Esophagus squamous epithelium (tissue), 5 donors: ENCODE data around the gene MTG2. TPM values are rescaled to one million over a fixed set of nuclear protein-coding genes. Genes with fewer than 3 reads are reported as not detected.

Experiments
- DNase-seq: peaks from one replicate; lab custom pipeline; 2025; lab: John Stamatoyannopoulos, UW
- H3K27ac ChIP-seq, 4 donors: fragments of 200-600 bp; sonication (generic); one replicate each; pipeline ENCODE4 v1.5.1; 2016 to 2019; ENCODE audit warnings: mild to moderate bottlenecking in 1 of 4
- H3K27me3 ChIP-seq, 4 donors: fragments of 200-600 bp; sonication (generic); 1 replicate in 3 of 4; 2 replicates in 1 of 4; pipeline versions ENCODE4 v1.5.1 to v1.6.0; 2017 to 2021; ENCODE audit warnings: antibody characterized with exemption in 1 of 4
- H3K36me3 ChIP-seq, 3 donors: fragments of 200-600 bp; sonication (generic); one replicate each; pipeline ENCODE4 v1.5.1; 2016 to 2019
- H3K4me1 ChIP-seq, 3 donors: fragments of 200-600 bp; sonication (generic); one replicate each; pipeline ENCODE4 v1.5.1; 2017 to 2019
- H3K4me3 ChIP-seq, 4 donors: fragments of 200-600 bp; sonication (generic); 1 replicate in 3 of 4; 2 replicates in 1 of 4; pipeline ENCODE4 v1.5.1; 2016 to 2019; ENCODE audit warnings: mild to moderate bottlenecking in 2 of 4, moderate library complexity in 1 of 4
- H3K9me3 ChIP-seq, 3 donors: fragments of 200-600 bp; sonication (generic); one replicate each; pipeline ENCODE4 v1.5.1; 2016 to 2019
- POLR2A ChIP-seq, 4 donors: fragments of 450-650 bp; IDR thresholded peaks; one replicate each; pipeline ENCODE4 v1.6.1; 2017; ENCODE audit warnings: antibody characterized with exemption in 4 of 4, mild to moderate bottlenecking in 4 of 4, moderate library complexity in 3 of 4
- WGBS, 2 donors: methylation state at CpG; one replicate each; pipeline ENCODE4 v1.1.5; 2018; 5-methylcytosine and 5-hydroxymethylcytosine counted together
- intact Hi-C: fragments of 100-400 bp; cut with DNase I; formaldehyde crosslinking; loops from one replicate; pipeline ENCODE4 v1.15.0; 2022
- total RNA-seq, 4 donors: library from RNA; depleted of rRNA; stranded (reverse); fragments of >200 nt; gene quantifications; one replicate each; pipeline ENCODE4 v1.1.0, GENCODE V29; 2016
- TF ChIP-seq, protein P1 (sequence below), 6 experiments: fragments of 450-650 bp in 4 of 6; fragments of 200-600 bp in 2 of 6; sonication (generic) in 2 of 6; IDR thresholded peaks; one replicate each; pipeline ENCODE4 v1.5.1; 2016 to 2019; ENCODE audit warnings: antibody characterized with exemption in 6 of 6, mild to moderate bottlenecking in 4 of 6, moderate library complexity in 4 of 6
- donor health status: DM: yes; HTN: yes; CAD: no.

The MTG2 gene
- total RNA-seq, 4 donors from 2014 or later = 17.4 to 25.5 (median 21.7) TPM

DNA sequence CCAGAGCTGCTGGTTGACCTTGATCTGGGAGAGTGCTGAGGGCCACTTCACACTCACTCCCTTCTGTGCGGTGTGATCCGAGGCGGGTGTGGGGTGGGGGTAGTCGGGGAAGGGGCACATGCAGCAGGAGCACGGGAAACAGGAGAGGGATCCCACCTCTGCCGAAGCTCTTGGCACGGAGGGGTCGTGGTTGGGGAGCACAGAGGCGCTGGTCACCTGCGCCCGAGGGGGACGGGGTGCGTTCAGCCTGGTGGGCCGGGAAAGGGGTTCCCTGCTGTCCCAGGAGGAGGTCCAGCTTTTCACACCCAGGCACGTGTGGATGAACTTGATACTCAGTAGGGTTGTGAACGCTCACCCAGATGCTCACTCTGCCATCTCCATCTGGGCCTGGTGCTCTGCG lies 22.0 kb upstream of the MTG2 start:
- 86 to 98% methylated on average over 6 to 11 of the region's 17 CpGs for WGBS, 2 donors
- H3K4me1 ChIP-seq = peaks cover 10 to 53% (median 21%) of the 10 kb centered on the region in 3 donors
- intact Hi-C loops = no loop called here
- no peak for DNase-seq
- peak overlapping the region in 3 of 4 donors; percentile 31 to 65 (median 56) for H3K27ac ChIP-seq
- TF ChIP-seq POLR2A (IDR thresholded peaks at IDR 0.05) = no peak
- TF ChIP-seq, protein P1, sequence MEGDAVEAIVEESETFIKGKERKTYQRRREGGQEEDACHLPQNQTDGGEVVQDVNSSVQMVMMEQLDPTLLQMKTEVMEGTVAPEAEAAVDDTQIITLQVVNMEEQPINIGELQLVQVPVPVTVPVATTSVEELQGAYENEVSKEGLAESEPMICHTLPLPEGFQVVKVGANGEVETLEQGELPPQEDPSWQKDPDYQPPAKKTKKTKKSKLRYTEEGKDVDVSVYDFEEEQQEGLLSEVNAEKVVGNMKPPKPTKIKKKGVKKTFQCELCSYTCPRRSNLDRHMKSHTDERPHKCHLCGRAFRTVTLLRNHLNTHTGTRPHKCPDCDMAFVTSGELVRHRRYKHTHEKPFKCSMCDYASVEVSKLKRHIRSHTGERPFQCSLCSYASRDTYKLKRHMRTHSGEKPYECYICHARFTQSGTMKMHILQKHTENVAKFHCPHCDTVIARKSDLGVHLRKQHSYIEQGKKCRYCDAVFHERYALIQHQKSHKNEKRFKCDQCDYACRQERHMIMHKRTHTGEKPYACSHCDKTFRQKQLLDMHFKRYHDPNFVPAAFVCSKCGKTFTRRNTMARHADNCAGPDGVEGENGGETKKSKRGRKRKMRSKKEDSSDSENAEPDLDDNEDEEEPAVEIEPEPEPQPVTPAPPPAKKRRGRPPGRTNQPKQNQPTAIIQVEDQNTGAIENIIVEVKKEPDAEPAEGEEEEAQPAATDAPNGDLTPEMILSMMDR (IDR thresholded peaks at IDR 0.05) = no peak
- no peaks in the 10 kb centered on the region for H3K27me3 ChIP-seq
- peaks cover 20 to 73% (median 31%) of the 10 kb centered on the region in 3 donors for H3K36me3 ChIP-seq
- no peak overlapping the region for H3K4me3 ChIP-seq
- H3K9me3 ChIP-seq = no peaks in the 10 kb centered on the region

DNA sequence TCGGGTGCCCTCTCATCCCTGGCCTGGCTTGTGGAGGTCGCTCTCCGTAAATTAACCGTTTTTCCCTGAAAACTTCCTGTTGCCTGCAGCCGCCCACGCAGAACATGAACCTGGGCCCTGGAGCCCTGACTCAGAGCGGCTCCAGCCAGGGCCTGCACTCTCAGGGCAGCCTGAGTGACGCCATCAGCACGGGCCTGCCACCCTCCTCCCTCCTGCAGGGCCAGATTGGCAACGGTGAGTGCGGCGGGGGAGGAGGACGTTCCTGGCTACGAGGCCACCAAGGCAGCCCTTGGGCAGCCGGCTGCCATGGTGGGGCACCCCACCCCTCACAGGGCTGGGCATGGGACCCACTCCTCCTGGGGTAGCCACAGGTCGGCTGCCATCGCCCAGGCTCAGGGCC lies 21.5 kb upstream of the MTG2 start:
- TF ChIP-seq, protein P1 (IDR thresholded peaks at IDR 0.05) = no peak
- TF ChIP-seq POLR2A (IDR thresholded peaks at IDR 0.05) = no peak
- WGBS, 2 donors = 55% methylated on average over 4 of the region's 17 CpGs; no CpG with 5 or more reads in 1 of the 2 donors
- peak overlapping the region; percentile 26 to 65 (median 44) for H3K27ac ChIP-seq
- no peak for DNase-seq
- intact Hi-C loops = no loop called here
- peaks cover 20 to 73% (median 31%) of the 10 kb centered on the region in 3 donors for H3K36me3 ChIP-seq
- H3K9me3 ChIP-seq = no peaks in the 10 kb centered on the region
- H3K27me3 ChIP-seq = no peaks in the 10 kb centered on the region
- H3K4me1 ChIP-seq = peaks cover 10 to 48% (median 21%) of the 10 kb centered on the region in 3 donors
- no peak overlapping the region for H3K4me3 ChIP-seq

DNA sequence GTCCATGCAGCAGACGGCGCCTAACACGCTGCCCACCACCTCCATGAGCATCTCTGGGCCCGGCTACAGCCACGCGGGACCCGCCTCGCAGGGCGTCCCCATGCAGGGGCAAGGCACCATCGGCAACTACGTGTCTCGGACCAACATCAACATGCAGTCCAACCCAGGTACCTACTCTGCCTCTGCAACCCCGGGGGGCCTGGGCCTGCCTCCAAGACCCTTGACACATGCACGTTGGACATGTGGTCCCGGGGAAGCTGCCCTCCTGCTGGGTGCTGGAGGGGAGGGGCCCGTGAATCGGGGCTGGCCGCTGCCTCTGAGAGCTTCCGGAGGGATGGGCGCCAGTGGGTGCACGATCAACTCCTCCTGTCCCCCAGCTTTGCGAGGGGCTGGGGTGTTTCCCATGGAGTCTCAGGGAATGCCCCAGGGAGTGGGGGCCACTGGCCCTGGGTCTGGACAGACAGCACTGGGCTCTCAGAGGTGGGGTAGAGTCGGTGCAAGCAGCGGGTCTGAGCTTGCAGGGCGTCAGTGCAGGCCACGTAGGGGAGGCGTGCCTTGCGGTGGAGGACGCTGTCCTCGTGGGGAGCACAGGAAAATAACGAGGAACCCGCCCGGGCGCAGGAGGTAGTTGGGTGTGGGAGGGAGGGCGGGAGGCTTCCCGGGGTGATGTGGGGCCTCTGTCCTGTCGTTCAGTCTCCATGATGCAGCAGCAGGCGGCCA lies 19.9 kb upstream of the MTG2 start:
- Histone ChIP-seq H3K27ac (no peak overlapping the region), H3K36me3 (peaks cover 20 to 88% (median 37%) of the 10 kb centered on the region in 3 donors), H3K4me1 (peaks cover 0 to 32% (median 15%) of the 10 kb centered on the region in 3 donors), H3K9me3 (no peaks in the 10 kb centered on the region), H3K4me3 (no peak overlapping the region), H3K27me3 (no peaks in the 10 kb centered on the region)
- intact Hi-C loops = no loop called here
- TF ChIP-seq, protein P1 (IDR thresholded peaks at IDR 0.05) = no peak
- no peak for TF ChIP-seq POLR2A (IDR thresholded peaks at IDR 0.05)
- WGBS, 2 donors = 93 to 95% methylated on average over 3 to 4 of the region's 38 CpGs
- no peak for DNase-seq

DNA sequence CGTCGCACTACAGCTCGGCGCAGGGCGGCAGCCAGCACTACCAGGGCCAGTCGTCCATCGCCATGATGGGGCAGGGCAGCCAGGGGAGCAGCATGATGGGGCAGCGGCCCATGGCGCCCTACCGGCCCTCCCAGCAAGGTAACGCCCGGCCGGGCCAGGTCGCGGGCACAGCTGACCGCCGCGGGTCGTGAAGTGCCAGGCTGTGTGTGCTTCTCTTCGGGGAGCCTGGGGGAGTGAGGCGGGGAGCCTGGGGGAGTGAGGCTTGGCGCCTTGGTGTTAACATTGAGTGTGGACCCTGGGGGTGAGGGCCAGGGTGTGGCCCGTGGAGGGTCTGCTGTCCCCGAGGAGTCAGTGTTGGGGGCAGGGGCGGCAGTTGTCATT lies 19.4 kb upstream of the MTG2 start:
- Histone ChIP-seq H3K4me1 (peaks cover 0 to 32% (median 15%) of the 10 kb centered on the region in 3 donors), H3K36me3 (peaks cover 20 to 92% (median 39%) of the 10 kb centered on the region in 3 donors), H3K27me3 (no peaks in the 10 kb centered on the region), H3K9me3 (no peaks in the 10 kb centered on the region), H3K27ac (no peak overlapping the region), H3K4me3 (no peak overlapping the region)
- no peak for DNase-seq
- 83 to 87% methylated on average over 2 to 3 of the region's 25 CpGs for WGBS, 2 donors
- intact Hi-C loops = no loop called here
- TF ChIP-seq, protein P1 (IDR thresholded peaks at IDR 0.05) = no peak
- no peak for TF ChIP-seq POLR2A (IDR thresholded peaks at IDR 0.05)

DNA sequence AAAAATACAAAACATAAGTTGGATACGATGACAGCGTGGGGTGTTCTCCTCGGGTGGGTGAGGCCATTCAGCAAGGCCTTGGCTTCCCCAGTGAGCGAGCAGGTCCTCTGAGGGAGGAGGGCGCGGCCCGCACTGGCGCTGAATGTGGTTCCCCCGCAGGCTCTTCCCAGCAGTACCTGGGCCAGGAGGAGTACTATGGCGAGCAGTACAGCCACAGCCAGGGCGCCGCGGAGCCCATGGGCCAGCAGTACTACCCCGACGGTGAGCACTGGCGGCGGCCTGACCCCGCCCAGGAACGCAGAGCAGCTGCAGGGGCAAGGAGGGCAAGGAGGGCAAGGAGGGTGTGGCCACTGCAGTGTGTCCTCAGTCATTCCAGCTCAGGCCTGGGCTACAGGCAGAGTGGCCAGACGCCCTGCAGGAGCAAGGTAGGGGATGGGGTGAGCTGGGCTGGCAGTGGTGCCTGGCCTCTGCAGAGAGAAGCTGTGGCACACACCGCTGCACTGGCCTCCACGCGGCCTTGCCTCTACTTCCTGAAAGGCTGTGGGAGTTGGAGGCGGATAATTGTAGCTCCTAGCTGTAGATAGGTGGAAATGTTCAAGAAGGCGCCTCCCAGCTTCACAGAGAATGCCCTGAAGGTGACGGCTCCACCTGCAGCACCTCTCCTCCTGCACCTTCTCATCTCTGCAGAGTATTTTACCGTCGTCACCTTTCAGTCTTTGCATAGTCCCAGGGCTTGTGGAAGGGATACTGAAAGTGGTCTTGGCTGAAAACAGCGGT lies 18.7 kb upstream of the MTG2 start:
- no peak overlapping the region for H3K4me3 ChIP-seq
- H3K4me1 ChIP-seq = peaks cover 0 to 27% (median 15%) of the 10 kb centered on the region in 3 donors
- no peaks in the 10 kb centered on the region for H3K27me3 ChIP-seq
- intact Hi-C loops = no loop called here
- H3K9me3 ChIP-seq = no peaks in the 10 kb centered on the region
- H3K27ac ChIP-seq = no peak overlapping the region
- 93 to 98% methylated on average over 13 to 20 of the region's 29 CpGs for WGBS, 2 donors
- no peak for DNase-seq
- TF ChIP-seq POLR2A (IDR thresholded peaks at IDR 0.05) = no peak
- TF ChIP-seq, protein P1 (IDR thresholded peaks at IDR 0.05) = no peak
- peaks cover 20 to 92% (median 46%) of the 10 kb centered on the region in 3 donors for H3K36me3 ChIP-seq
